ENCODE results near the gene PTRH1.

Gene PTRH1

GRCh38 chr9:127698985-127699670 lies 16.3 kb downstream of the PTRH1 start:
- DNase-seq (ENCODE audit: low read depth in 2 of 2, low spot score in 1 of 2) = peak; percentile 70 to 78

- no peak for DNase-seq (ENCODE audit: low read depth in 2 of 2, low spot score in 1 of 2)
These were observed 17.1 kb downstream of the PTRH1 start for GRCh38 chr9:127698386-127698785.

DNA sequence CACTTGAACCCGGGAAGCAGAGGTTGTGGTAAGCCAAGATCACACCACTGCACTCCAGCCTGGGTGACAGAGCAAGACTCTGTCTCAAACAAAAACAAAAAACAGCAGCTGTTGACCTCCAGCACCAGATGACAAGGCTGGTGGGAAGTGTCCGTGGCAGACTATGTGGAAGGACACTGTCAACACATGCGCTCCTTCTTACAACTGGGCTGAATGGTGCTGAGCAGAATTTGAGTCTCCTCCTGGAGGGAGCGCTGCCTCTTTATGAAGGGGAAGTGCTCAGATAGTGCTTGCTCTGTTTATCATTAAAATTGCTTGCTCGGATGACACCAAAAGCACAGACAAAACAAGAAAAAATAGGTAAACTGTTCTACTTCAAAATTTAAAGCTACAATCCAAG lies 17.9 kb downstream of the PTRH1 start:
- DNase-seq (ENCODE audit: low read depth in 2 of 2, low spot score in 1 of 2) = no peak

DNA sequence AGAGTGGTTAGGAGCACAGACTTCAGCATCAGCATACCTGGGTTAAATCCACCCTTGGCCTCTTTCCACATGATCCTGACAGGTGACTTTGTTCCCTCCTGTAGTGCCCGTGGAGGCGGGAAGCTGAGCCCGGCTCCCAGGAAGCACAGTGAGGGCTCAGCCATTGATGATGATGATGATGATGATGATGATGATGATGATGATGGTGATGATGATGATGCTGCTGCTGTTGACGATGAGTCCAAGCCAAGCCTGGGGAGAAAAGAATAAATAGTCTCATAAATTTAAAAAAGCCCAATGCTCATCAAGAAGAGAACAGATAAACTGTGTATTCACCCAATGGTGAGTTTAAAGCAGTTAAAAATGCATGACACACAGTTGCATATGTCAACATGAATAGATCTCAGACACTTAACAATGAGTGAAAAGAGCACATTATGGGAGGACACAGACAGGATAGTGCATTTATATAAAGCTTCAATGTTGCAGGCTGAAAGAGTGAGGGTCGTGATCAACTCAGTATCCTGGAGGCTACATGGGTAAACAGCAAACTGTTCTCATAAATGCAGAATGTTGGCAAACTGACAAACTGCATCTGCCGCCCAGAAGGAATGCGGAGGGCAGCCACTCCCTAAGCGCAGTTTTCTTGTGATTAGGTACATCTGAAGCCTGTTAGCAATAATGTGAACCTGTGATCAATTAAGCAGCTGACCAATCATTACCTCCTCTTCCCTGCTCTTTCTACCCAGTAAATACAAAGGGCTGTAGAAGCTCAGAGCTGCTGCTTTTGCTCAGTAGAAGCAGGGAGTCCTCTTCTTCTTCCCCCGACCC lies 20.4 kb downstream of the PTRH1 start:
- DNase-seq (ENCODE audit: low read depth in 2 of 2, low spot score in 1 of 2) = no peak

DNA sequence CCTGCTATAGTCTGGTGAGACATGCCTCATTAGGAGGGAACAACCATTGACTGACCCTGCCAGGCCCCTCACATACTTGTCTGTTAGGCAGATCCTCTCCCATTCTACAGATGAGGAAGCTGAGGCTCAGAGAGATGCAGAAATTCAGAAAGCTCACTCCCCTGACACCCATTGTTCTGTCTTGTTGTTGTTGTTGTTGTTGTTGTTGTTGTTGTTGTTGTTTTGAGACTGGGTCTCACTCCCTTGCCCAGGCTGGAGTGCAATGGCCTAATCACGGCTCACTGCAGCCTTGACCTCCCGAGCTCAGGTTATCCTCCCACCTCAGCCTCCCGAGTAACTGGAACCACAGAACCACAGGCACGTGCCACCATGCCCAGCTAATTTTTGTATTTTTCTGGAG lies 21.8 kb downstream of the PTRH1 start:
- no peak for DNase-seq (ENCODE audit: low read depth in 2 of 2, low spot score in 1 of 2)

DNA sequence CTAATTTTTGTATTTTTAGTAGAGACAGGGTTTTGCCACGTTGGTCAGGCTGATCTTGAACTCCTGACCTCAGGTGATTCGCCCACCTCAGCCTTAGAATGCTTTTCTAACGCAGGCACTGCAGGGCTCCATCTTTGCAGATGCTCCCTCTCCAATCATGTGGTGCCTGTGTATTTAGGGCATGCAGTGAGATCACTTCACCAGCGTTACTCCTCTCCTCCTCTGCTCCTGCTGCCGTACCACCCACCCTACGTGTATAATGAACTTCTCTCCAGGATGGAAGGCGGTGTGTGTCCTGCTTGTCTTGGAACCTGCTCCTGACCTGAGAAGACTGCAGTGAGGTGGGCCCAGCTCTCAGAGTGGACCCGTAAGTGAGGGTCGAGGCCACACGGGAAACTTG lies 22.3 kb downstream of the PTRH1 start:
- DNase-seq (ENCODE audit: low read depth in 2 of 2, low spot score in 1 of 2) = no peak

- no peak for DNase-seq (ENCODE audit: low read depth in 2 of 2, low spot score in 1 of 2)
These were observed 23.4 kb downstream of the PTRH1 start for GRCh38 chr9:127692071-127692470.

- no peak for DNase-seq (ENCODE audit: low read depth in 2 of 2, low spot score in 1 of 2)
These were observed 24.7 kb downstream of the PTRH1 start for GRCh38 chr9:127690735-127691134.

- DNase-seq (ENCODE audit: low read depth in 2 of 2, low spot score in 1 of 2) = no peak
These were observed 26.0 kb downstream of the PTRH1 start for GRCh38 chr9:127689329-127690000.

DNA sequence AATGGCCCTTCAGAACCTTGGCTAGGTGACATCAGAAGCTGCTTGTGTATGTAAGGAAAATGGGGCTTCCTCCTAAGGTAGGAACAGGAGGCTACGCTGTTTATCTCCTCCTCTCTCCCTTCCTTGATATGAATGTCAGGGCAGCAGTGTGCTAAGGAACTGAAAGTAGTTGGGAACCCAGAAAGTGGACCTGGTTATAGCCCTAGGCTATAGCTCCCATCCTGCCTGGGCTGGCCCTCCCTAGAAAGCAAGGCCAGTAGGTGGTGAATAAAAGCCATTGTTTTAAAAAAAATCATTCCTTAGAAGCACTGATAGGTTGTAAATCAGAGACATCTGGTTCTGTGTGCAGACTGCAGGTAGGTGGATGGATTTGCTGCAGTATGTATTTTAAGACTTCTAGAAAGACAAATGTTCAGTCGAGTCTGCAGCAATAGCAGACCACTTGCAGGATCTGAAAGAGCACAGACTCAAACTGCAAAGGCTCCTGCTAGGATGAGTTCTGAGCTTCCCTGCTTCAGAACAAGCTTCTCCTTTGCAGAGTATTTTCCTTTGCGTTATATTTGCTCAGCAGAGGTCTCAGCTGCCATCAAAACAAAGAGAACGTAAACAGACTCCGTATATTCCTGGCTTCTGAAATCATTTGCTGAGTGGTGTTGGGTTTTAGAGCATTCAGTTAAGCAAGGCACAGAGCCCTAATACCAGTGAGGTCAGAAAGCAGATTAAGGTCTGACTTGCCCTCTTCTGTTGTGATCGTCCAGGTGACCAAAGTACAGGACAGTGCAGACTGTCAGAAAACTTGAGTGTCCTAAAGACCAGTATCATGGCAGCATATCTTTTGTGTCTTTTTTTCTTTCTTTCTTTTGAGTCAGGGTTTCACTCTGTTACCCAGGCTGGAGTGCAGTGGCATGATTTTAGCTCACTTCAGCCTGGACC lies 28.7 kb downstream of the PTRH1 start:
- DNase-seq (ENCODE audit: low read depth in 2 of 2, low spot score in 1 of 2) = no peak

- DNase-seq (ENCODE audit: low read depth in 2 of 2, low spot score in 1 of 2) = no peak
These were observed 30.9 kb downstream of the PTRH1 start for GRCh38 chr9:127684576-127684975.

- no peak for DNase-seq (ENCODE audit: low read depth in 2 of 2, low spot score in 1 of 2)
These were observed 31.7 kb downstream of the PTRH1 start for GRCh38 chr9:127683723-127684122.

DNA sequence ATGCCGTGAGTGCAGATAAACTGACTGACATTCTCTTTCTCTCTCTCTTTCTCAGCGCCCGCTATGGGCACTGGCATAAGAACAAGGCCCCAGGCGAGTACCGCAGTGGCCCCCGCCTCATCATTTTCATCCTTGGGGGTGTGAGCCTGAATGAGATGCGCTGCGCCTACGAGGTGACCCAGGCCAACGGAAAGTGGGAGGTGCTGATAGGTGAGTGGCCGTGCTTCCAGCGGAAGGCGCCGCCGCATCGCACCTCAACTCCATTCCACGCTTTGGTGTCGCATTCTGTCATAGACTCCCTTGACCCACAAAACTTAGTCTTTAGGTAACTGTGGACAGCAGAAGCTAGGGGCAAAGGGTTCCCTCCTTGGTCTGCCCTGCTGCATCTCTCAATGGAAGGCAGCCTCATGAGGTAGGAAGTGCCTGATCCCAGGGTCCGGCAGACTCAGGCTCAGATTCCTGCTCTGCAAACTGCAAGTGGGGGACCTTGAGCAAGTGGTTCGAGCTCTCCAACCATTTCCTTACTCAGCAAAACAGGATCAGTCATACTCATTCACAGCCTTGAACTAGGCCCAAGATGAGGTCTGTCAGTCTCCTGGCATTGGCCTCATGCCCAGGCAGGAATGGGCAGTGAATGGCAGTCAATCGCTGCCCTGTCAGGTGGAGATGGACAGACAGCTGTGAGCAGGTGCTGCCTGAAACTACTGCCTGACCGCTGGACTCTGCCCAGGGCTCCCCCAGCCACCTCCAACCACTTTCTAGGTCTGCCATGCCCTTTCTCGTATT lies 32.9 kb downstream of the PTRH1 start:
- DNase-seq (ENCODE audit: low read depth in 2 of 2, low spot score in 1 of 2) = no peak

DNA sequence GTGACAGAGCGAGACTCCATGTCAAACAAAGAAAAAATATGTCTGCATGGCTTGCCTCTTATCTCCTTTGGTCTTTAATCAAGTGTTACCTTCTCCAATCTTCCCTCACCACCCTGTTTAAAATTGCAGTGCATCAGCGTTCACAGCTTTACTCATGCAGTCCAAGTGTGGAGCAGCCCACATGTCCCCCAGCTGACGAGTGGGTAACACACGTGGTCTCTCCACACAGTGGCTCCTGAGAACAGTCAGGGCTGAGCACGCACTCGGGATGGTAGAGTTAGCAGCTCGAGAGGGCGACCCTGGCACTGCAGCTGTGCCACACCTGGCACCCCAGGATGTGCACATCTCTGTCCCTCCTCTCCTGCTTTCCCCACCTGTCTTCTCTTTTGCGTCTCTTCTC lies 34.6 kb downstream of the PTRH1 start:
- DNase-seq (ENCODE audit: low read depth in 2 of 2, low spot score in 1 of 2) = no peak

- DNase-seq (ENCODE audit: low read depth in 2 of 2, low spot score in 1 of 2) = no peak
These were observed 35.2 kb downstream of the PTRH1 start for GRCh38 chr9:127680226-127680625.

DNA sequence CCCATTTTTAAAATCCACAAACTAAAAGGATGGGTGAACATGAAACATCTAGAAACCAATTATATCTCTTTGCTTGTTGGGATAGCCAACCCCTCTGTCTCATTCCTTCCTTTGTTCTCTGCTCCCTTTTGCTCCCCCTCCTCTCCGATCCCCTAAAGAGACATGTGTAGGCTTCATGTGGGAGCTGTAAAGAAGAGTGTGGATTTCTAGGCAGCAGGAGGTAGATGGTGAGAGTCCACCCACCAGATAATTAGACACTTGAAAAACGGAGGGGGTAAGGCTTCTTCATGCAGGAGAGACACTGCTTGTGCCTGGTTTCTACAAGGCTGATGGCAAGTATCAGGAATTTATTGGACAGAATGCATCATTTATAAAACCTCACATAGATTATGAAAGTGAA lies 36.0 kb downstream of the PTRH1 start:
- no peak for DNase-seq (ENCODE audit: low read depth in 2 of 2, low spot score in 1 of 2)

DNA sequence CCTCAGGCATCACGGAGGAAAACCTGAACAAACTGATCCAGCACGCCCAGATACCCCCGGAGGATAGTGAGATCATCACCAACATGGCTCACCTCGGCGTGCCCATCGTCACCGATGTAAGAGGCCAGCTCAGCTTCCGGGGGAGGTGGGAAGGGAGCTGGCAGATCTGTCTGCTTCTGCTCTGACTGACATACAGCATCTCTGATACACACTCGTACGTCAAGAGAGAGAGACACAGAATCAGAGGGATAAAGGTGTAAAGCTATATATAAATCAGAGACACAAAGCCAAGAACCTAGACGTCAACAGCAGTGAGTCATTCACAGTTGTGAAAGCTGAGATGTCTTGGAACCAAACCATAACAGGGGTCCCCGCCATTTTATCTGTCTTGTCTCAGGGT lies 38.8 kb downstream of the PTRH1 start:
- no peak for DNase-seq (ENCODE audit: low read depth in 2 of 2, low spot score in 1 of 2)

- no peak for DNase-seq (ENCODE audit: low read depth in 2 of 2, low spot score in 1 of 2)
These were observed 42.2 kb downstream of the PTRH1 start for GRCh38 chr9:127673234-127673633.

DNA sequence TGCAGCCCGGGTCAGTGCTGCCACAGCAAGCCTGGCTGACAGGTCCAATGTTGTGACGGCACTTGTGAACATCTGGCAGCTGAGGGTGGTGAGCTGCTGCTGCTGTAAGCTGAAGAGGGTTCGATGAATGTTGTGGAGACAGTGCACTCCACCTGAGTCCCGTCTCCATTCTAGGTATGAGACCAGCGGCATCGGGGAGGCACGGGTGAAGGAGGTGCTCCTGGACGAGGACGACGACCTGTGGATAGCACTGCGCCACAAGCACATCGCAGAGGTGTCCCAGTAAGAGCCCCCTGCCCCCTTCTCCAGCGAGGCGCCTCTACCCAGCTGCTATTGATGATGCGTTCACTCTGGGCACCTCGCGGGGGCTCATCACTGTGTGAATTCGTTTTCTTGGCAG lies 47.6 kb downstream of the PTRH1 start:
- no peak for DNase-seq (ENCODE audit: low read depth in 2 of 2, low spot score in 1 of 2)

DNA sequence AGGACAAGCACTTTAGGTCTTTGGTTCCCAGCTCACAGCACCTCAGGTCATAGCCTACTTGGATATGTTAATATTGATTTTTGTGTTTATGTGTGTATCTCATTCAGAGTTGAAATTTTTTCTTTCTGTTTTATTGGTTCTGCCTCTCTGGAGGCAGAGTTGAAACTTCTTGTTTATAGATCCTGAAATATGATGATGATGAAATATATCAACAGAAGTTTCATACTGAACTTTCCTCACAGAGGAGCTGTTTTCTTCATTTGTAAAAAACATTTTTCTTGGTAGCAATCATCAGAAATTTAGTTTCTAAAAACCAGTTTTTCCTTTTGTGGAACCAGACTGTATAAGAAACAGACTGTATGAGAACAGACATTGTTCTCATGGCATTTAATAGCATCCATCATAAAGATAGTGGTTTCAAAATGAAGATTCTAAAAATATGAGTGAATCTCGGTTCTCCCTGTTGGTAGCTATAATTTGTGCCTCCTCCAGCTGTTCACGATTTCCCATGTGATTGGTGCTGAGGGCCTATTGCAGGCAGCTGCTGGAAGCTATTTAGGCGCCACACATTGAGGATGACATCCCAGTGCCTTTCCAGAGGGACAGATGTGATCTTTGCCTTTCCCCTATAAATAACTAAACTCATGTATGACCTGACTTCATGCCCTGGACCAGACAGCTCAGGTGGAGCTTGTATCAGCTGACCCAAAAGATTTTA lies 48.2 kb downstream of the PTRH1 start:
- DNase-seq (ENCODE audit: low read depth in 2 of 2, low spot score in 1 of 2) = no peak

Data from stimulated activated CD8-positive, alpha-beta memory T cell treated with anti-CD3 and anti-CD28 coated beads, Interleukin-4, amount 100 ng/mL, for 4 hours (primary cell).